Fibroblast of skin of right biceps (primary cell): ENCODE data around the gene FBXO27.
"Not testable (repeated sequence)": the region's sequence is repeated elsewhere in the genome, so short reads cannot be mapped to it uniquely, and the experiment has no call there.

Source experiments
- DNase-seq: peaks from one replicate; pipeline ENCODE4 v3.0.0-alpha.2; 2013

The FBXO27 gene

GRCh38 chr19:39037194-39037593, 4.8 kb upstream of the FBXO27 start:
- no peak for DNase-seq

- DNase-seq, result no peak
These were observed 4.2 kb upstream of the FBXO27 start for GRCh38 chr19:39036581-39036980.

GRCh38 chr19:39031368-39032062, 834 bp downstream of the FBXO27 start:
- DNase-seq, result peak; percentile 73

- DNase-seq, result no peak
These were observed 1.4 kb downstream of the FBXO27 start for GRCh38 chr19:39030854-39031367.

- DNase-seq, result no peak
These were observed 7.3 kb downstream of the FBXO27 start for GRCh38 chr19:39024875-39025641.

GRCh38 chr19:39021063-39021462, 11.3 kb downstream of the FBXO27 start:
- DNase-seq, result no peak

GRCh38 chr19:39017646-39018045, 14.7 kb downstream of the FBXO27 start:
- no peak for DNase-seq

GRCh38 chr19:39017026-39017425, 15.3 kb downstream of the FBXO27 start:
- no peak for DNase-seq

- no peak for DNase-seq
These were observed 18.3 kb downstream of the FBXO27 start for GRCh38 chr19:39014037-39014436.

GRCh38 chr19:39009001-39009400, 23.3 kb downstream of the FBXO27 start:
- no peak for DNase-seq

GRCh38 chr19:39008137-39008536, 24.2 kb downstream of the FBXO27 start:
- no peak for DNase-seq

- no peak for DNase-seq
These were observed 25.3 kb downstream of the FBXO27 start for GRCh38 chr19:39007096-39007495.

GRCh38 chr19:39004403-39004802, 27.9 kb downstream of the FBXO27 start:
- no peak for DNase-seq

GRCh38 chr19:39003796-39004195, 28.6 kb downstream of the FBXO27 start:
- DNase-seq, result no peak

- no peak for DNase-seq
These were observed 29.2 kb downstream of the FBXO27 start for GRCh38 chr19:39003188-39003587.

- no peak for DNase-seq
These were observed 31.3 kb downstream of the FBXO27 start for GRCh38 chr19:39001041-39001440.

GRCh38 chr19:38997576-38997975, 34.8 kb downstream of the FBXO27 start:
- not testable (repeated sequence) for DNase-seq

GRCh38 chr19:38993271-38993670, 39.1 kb downstream of the FBXO27 start:
- peak; percentile 77 for DNase-seq

- DNase-seq, result no peak
These were observed 41.2 kb downstream of the FBXO27 start for GRCh38 chr19:38990949-38991697.

- DNase-seq, result not testable (repeated sequence)
These were observed 42.7 kb downstream of the FBXO27 start for GRCh38 chr19:38989614-38990013.

- peak; percentile 49 for DNase-seq
These were observed 43.2 kb downstream of the FBXO27 start for GRCh38 chr19:38989066-38989605.

GRCh38 chr19:38988627-38989026, 43.7 kb downstream of the FBXO27 start:
- DNase-seq, result not testable (repeated sequence)

- not testable (repeated sequence) for DNase-seq
These were observed 44.6 kb downstream of the FBXO27 start for GRCh38 chr19:38987745-38988144.
